K562 (cell line): Measurements from ENCODE around the gene C11orf58.

ENCODE experiments used
- ZKSCAN1 ChIP-seq: fragments of 150-350 bp; IDR thresholded peaks from 2 replicates; pipeline ENCODE4 v1.6.1; 2016; ENCODE audit warnings: low read depth, low read length
- ZKSCAN8 ChIP-seq: fragments of 200-800 bp; sonication (Bioruptor generic); IDR thresholded peaks from 2 replicates; pipeline ENCODE4 v1.6.1; 2016; ENCODE audit warnings: missing genetic modification characterization, missing compliant biosample characterization

- TF ChIP-seq ZKSCAN1, result no peak
- TF ChIP-seq ZKSCAN8 (CRISPR knock-in tag), result no peak
Measured at GRCh38 chr11:16764888-16765287, 26.4 kb downstream of the C11orf58 start.
